ENCODE results near the gene IFT172.

The IFT172 gene

DNA sequence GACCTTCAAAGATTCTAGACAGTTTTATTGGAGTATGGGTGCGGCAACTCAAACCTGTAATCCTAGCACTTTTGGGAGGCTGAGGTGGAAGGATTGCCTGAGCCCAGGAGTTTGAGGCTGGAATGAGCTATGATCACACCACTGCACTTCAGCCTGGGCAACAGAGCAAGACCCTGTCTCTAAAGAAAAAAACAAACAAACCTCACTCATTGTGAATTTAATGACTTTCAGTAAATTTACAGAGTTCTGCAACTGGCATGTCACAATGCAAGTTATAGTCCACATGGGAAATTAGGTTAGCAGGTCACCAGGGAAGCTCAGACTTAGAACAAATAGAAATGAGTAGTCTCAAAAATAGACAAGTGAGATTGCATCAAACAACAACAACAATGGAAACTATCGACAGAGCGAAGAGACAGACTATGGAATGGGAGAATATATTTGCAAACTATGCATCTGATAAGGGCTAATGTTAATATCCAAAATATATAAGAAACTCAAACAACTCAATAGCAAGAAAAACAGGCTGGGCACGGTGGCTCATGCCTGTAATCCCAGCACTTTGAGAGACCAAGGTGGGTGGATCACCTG, 67.8 kb downstream of the IFT172 start:
- no peak for DNase-seq

DNA sequence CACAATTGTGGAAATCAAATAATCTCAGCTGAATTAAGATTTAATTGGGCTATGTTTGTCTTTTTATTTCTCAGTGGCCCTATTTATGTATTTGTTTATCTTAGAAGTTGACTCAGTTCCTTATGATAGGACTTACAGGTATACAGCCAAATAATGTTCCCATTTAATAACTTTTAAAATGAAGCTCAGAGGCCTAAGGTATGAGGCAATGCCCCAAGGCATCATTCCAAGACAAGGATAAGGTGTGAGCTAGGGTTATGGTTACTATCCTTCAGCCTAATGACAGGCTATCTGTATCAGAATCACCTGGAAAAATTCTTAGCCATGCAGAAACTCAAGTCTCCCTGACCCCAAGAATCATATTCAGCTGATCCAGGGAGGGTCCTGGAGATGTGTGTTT, 68.5 kb downstream of the IFT172 start:
- DNase-seq, result no peak

DNA sequence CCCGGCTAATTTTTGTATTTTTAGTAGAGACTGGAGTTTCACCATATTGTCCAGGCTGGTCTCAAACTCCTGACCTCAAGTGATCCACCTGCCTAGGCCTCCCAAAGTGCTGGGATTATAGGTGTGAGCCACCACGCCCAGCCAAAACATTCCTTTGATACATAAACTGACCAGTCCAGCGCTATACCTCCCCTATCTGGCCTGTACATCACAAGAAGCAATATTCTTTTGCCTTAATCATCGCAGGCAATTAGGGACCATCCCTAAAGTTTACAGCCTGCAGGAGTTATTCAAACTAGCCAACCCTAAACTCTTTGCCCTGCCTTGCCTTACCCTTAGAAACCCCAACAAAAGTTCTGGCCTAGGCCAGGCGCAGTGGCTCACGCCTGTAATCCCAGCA, 73.4 kb downstream of the IFT172 start:
- no peak for DNase-seq

DNA sequence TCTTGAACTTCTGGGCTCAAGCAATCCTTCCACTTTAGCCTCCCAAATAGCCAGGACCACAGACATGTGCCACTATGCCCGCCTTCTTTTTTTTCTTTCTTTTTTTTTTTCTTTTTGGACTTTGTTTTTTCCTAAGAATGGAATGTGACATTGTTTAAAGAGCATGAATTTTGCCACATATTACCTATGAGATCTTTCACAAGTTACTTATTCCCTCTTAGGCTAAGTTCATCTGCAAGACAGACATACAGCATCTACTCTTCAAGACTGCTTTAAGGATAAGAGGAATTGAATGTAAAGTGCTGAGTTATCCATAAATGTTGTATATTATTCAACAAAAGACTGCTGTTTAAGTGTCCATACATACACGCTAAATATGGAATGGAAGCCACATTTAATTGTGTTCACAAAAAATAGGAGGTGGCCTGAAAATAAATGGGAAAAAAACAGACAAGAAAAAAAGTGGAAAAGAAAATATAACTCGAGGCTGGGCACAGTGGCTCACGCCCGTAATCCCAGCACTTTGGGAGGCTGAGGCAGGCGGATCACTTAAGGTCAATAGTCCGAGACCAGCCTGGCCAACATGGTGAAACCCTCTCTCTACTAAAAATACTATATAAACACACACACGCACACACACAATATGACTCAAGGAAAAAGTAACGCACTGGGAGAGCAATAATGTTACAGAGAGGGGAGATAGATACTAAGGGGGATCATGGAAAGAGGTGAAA, 77.0 kb downstream of the IFT172 start:
- no peak for DNase-seq

DNA sequence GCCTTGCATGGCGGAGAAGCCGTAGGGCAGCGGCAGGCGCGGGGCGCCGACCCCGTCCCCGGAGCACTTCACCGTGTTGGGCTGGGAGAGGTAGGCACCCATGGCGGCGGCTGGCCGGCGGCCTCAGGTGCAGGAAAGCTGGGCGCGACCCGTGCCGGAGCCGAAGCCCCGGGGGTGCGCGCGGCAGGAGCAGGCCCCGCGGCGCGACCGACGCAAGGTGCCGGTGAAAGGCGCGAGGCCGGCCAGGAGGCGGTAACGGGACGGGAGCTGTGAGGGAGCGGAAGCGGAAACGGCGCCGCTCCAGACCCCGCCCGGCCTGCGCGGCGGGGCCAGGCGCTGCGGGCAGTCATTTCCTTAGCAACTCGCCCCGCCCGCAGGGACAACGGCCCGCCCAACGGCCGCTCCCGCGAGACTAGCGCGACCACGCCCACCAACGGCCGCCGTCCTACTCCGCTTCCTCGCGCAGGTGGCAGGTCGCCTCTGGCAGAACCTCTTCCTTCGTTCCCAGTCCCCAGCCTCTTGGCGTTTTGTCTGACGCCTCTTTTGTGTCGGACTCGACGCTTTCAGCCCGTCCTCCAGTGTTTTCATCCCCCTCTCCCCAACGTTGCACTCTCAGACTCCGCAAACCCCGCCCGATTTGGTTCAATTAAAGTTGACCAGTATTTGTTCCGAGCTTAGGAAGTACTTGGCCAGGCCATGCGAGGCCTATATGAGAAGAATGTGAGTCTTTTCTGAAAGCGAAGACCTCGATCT, 80.0 kb downstream of the IFT172 start, which contains the start of gene PPM1G:
Gene PPM1G, minus strand, starts transcription at position 271 of the 753 bp plus-strand sequence. Its CDS starts 169 bp downstream, at position 102.
- DNase-seq, result peak; percentile 88

DNA sequence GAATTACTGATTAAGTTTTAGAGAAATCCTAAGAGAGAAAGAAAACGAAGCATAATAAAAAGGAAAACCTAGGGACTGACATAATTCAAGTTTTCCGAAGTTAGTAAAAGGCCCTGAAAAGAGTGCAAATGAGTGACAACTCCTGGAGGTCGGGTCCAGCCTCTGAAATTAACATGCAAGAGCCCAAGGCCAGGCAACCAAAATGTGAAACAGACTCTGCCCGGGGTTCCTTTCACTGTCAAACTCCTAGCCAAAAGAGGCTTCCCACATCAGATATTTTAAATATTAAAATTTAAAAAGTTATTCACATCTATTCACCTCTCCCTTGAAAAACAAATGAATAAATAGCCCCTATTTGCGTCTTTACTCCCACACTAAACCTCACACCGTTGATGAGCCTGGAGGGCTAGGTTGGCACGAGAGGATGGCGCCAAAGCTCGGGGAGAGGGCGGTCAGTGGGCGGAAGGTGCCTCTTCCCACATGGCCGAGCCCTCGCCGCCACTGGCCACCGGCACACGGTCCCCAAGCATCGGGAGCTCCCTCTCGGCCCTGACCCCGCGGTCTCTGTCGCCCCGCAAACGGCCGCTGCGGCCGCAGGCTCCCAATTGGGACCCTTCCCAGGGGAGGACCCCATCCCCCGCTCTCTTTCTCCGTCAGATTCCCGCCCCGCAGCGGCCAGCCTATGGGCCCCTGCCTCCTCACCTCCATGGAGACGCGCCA, 80.8 kb downstream of the IFT172 start:
- DNase-seq, result no peak

DNA sequence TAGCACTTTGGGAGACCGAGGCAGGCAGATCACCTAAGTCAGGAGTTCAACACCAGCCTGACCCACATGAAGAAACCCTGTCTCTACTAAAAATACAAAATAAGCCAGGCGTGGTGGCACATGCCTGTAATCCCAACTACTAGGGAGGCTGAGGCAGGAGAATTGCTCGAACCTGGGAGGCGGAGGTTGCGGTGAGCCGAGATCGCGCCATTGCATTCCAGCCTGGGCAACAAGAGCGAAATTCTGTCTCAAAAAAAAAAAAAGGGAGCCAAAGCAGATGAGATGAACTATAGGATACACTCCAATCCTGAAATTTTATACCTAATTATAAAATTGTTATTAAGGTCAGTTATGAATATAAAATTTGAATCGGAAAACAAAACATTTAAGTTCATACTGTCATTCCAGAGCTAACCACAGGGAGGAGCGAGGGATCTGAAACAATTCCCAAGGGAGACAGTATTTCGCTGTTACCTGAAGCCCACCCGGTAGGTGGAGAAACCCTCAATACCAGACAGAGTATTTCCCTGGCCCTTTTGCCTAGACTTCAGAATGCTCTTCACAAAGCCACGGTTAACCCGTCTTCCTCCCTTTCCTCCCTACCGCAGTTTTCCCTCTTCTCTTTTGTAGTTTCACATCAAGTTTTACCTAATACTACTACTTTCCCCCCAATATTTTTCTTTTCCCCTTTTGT, 81.6 kb downstream of the IFT172 start:
- peak; percentile 48 for DNase-seq

DNA sequence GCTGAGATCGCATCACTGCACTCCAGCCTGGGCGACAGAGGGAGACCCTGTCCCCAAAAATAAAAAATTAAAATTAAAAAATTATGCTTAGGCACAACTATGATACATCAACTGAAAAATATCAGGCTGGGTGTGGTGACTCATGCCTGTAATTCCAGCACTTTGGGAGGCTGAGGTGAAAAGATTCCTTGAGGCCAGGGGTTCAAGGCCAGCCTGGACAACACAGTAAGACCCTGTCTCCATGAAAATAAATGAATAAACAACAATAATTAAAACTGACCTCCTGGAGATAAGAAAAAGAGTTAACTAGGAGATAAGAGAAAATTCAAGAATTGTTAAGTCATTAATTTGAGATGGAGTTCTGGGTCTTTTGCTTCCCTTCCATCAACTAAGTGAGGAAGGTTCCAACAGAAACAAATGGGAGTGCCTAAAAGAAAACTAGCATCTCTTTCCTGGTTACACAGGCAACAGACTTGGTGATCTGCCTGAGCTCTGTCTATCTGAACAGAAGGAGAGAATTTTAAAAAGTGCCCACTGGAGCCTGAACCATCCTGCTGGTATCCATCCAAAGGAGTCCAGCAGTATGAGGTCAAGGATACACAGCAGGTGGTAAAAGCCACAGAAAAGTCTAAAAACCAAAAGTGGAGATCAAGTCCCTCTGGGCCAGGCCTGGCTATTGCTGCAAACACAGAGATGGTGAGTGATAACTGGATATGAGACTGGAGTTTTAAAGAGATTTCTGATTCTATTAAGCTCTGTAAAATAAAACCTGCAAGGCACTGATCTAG, 89.0 kb downstream of the IFT172 start:
- DNase-seq, result no peak

DNA sequence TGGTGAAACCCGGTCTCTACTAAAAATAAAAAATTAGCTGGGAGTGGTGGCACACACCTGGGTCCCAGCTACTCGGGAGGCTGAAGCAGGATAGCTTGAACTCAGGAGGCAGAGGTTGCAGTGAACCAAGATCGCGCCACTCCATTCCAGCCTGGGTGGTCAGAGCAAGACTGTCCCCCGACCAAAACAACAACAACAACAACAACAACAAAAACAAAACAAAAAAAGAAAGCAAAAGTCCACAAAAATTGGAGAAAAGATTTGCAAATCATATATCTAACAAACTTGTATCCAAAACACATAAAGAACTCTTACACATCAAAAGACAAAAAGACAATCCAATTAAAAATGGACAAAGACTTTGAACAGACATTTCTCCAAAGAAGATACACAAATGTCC, 90.6 kb downstream of the IFT172 start:
- no peak for DNase-seq
